Activated CD8-positive, alpha-beta memory T cell treated with anti-CD3 and anti-CD28 coated beads for 48 hours (primary cell): ENCODE data around the gene HEBP1.

Experiments
- DNase-seq, 3 experiments: peaks; one replicate each; pipeline ENCODE4 v3.0.0-alpha.2; 2020; ENCODE audit warnings: low read depth in 2 of 3, low spot score in 2 of 3

The HEBP1 gene

GRCh38 chr12:12992418-12993130, 7.5 kb downstream of the HEBP1 start:
- DNase-seq = no peak

- DNase-seq = no peak
Observed at GRCh38 chr12:12990700-12991468, 9.2 kb downstream of the HEBP1 start.

- no peak for DNase-seq
Observed at GRCh38 chr12:12987421-12987820, 12.6 kb downstream of the HEBP1 start.

- DNase-seq = no peak
Observed at GRCh38 chr12:12986775-12987331, 13.2 kb downstream of the HEBP1 start.

GRCh38 chr12:12985817-12986408, 14.2 kb downstream of the HEBP1 start:
- DNase-seq = no peak

- no peak for DNase-seq
Observed at GRCh38 chr12:12984149-12984548, 15.9 kb downstream of the HEBP1 start.

- no peak for DNase-seq
Observed at GRCh38 chr12:12983420-12984035, 16.5 kb downstream of the HEBP1 start.

- no peak for DNase-seq
Observed at GRCh38 chr12:12982331-12982730, 17.7 kb downstream of the HEBP1 start.

- no peak for DNase-seq
Observed at GRCh38 chr12:12979731-12980259, 20.3 kb downstream of the HEBP1 start.

GRCh38 chr12:12979126-12979525, 20.9 kb downstream of the HEBP1 start:
- DNase-seq = no peak

- no peak for DNase-seq
Observed at GRCh38 chr12:12977231-12977630, 22.8 kb downstream of the HEBP1 start.

GRCh38 chr12:12976366-12976765, 23.7 kb downstream of the HEBP1 start:
- DNase-seq = no peak

- DNase-seq = no peak
Observed at GRCh38 chr12:12975322-12976077, 24.6 kb downstream of the HEBP1 start.

GRCh38 chr12:12974211-12974610, 25.9 kb downstream of the HEBP1 start:
- DNase-seq = no peak

- no peak for DNase-seq
Observed at GRCh38 chr12:12973019-12973418, 27.0 kb downstream of the HEBP1 start.

GRCh38 chr12:12965836-12966235, 34.2 kb downstream of the HEBP1 start:
- no peak for DNase-seq

- DNase-seq = no peak
Observed at GRCh38 chr12:12964255-12964654, 35.8 kb downstream of the HEBP1 start.

GRCh38 chr12:12960639-12961209, 39.3 kb downstream of the HEBP1 start:
- DNase-seq = no peak

GRCh38 chr12:12958886-12959285, 41.2 kb downstream of the HEBP1 start:
- DNase-seq = no peak
